Measurements from ENCODE around the gene FAM20C.
"Not testable (repeated sequence)": the region's sequence is repeated elsewhere in the genome, so short reads cannot be mapped to it uniquely, and the experiment has no call there.

The FAM20C gene

DNA sequence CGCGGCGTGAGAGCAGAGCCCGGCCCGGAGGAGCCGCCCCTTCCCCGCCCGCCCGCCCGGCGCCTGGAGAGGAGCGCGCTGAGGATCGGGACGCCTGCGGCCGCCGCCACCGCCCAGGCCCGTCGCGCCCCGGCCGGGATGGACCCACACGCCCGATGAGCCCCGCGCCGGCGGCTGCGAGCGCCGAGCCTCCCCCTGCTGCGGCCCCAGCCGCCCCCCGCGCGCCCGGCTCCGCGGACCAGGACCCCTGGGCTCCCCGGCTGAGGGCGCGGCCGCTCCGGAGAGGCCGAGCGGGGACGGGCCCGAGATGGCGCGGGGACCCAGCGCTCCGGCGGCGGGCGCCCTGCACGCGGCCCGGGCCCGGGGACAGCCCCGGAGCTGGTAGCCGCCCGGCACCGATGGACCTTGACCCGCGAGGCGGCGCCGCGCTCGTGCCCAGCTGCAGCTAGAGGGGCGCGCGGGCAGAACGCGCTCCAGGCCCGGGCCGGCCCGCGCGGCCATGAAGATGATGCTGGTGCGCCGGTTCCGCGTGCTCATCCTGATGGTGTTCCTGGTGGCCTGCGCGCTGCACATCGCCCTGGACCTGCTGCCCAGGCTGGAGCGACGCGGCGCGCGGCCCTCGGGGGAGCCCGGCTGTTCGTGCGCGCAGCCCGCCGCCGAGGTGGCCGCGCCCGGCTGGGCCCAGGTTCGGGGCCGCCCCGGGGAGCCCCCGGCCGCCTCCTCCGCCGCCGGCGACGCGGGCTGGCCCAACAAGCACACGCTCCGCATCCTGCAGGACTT is 520 bp downstream of the FAM20C start:
- no peak for DNase-seq (ENCODE audit: low read depth in 2 of 2)

DNA sequence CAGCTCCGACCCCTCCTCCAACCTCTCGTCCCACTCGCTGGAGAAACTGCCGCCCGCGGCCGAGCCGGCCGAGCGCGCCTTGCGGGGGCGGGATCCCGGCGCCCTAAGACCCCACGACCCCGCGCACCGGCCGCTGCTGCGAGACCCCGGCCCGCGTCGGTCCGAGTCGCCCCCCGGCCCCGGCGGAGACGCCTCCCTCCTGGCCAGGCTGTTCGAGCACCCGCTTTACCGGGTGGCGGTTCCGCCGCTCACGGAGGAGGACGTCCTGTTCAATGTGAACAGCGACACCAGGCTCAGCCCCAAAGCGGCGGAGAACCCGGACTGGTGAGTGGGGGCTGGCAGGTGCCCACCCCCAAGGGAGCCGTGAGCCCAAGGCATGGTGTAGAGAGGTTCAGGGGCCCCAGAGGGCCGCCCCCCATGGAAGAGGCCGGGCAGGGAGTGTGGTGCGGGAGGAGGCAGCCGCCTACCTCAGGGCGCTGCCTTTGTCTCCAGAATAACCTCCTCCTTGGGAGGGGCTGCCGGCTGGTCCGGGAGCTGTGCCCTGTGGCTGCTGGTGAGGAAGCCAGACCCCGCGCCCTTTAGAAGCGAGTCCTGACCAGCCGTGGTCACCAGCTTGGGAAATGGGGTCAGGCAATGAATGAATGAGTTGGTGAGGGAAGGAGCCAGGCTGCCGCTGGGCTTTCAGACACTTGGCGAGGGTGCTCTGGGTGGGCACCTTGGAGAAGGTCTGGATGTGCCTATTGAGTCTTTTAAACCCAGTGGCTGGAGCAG is 1.3 kb downstream of the FAM20C start:
- DNase-seq (ENCODE audit: low read depth in 2 of 2): no peak

DNA sequence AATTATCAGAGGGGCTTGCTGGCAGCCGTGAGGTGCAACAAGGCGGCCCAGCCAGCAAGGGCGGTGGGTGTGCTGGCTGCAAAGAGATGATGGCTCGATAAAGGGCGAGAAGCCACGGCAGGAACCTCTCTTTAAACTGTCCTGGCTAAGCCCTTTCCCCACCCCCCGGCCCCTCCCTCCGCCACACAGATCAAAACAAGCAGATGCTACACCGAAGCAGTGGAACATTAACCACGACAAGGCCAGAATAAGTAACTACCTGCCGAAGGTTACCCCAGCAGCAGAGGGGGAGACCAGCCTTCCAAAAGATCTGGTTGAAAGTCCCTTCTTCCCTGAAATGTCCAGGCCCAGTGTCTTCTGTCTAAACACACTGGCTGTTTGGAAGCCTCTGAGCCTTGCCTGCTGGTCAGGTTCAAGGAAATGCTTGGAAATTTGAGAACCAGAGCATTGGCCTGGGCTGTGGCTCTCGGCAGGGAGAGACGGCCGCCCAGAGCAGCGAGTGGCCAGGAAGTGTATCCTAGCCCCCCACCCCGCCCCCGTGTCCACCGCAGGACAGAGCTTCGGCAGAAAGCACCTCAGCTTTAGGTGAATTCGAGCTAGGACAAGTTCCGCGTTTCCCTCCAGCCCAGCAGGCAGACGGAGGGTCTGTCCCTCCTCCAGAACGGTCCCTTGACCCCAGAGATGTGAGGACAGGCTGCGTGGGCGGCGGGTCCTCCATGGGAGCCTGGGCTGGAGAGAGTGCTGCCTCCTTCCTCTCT is 2.1 kb downstream of the FAM20C start:
- no peak for DNase-seq (ENCODE audit: low read depth in 2 of 2)

DNA sequence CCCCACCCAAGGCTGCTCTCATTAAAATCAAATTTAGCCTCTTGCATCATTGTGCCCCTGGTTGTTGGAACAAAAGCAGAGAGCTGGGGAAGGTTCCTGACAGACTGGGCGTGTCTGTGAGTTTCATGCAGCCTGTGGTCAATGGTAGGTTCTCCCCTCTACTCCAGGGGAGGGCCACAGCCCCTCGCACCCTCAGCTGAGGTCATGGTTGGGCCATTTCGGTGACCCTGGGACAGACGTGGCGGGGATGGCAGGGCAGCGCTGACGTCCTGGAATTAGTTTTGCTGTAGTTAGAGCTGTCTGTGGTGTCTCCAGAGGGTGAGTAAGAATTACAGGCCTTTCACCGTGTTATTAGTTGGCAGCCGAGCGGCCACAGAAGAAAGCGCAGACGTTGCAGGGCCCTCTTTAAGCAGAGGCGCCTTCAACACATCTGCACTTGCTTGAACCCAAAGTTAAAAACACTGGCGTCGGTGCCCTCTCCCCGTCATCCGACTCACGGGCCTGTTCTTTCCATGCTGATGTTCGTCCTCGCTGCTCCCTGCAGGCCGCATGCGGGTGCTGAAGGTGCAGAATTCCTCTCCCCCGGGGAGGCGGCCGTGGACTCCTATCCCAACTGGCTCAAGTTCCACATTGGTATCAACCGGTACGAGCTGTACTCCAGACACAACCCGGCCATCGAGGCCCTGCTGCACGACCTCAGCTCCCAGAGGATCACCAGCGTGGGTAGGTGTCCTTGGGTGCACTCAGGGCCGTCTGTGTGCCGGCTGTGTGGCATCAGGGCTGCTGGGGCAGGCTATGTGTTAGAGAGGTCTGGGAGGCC is 2.8 kb downstream of the FAM20C start:
- no peak for DNase-seq (ENCODE audit: low read depth in 2 of 2)

DNA sequence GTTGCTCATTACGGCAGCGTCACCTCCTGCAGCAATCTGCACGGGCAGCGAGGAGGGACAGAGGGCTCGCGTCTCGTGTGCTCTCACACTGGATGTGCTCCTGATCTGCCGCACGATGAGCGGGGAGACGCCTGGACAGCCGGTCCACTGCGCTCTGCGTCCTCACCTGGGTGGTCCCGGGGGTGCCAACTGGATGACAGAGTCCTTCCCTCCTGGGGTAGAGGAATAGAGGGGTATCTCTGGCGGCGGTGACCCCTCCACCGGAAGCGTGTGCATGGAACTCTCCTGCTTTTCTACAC is 3.4 kb downstream of the FAM20C start:
- no peak for DNase-seq (ENCODE audit: low read depth in 2 of 2)

DNA sequence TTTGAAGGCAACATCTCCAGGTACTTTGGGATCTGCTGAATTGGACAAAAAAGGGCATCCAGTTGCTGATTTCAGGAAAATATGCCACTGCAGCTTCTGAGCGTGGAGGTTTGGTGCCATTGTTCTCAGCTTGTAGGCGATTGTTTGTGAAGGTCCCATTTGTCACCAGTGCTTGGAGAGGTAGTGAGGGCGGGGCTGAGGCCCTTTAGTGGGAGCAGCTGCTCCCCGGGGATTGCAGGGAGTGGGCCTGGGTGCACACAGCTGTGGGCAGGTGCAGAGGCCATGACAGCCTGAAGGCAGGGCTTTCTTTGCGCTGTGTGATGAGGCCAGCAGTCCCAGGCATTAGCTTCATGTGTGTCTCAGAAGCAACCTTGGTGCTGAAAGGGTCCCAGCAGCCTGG is 3.9 kb downstream of the FAM20C start:
- no peak for DNase-seq (ENCODE audit: low read depth in 2 of 2)

DNA sequence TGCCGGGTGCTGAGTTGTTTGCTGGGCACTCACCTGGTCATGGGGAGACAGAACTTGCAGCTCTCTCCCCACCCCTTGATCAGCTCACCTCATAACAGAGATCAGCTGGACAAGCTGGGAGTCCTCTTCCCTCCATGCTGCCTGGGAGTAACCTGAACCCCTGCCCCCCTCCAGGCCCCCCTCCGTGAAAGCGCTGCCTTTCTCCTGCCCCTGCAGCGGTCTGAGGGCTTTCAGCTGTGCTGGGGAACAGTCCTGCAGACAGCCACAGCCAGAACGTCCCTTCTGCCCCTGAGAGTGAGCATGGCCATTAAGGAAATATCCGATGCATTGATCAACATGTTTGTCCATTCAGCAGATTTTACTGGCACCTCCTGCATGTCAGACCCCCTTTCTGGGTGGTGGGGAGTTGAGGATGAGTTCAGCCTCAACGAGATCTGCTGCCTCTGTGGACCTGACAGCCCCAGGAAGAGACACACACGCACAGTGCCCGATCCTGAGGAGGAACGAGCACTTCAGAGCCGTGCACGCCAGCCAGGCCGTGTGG is 4.5 kb downstream of the FAM20C start:
- DNase-seq (ENCODE audit: low read depth in 2 of 2): no peak

DNA sequence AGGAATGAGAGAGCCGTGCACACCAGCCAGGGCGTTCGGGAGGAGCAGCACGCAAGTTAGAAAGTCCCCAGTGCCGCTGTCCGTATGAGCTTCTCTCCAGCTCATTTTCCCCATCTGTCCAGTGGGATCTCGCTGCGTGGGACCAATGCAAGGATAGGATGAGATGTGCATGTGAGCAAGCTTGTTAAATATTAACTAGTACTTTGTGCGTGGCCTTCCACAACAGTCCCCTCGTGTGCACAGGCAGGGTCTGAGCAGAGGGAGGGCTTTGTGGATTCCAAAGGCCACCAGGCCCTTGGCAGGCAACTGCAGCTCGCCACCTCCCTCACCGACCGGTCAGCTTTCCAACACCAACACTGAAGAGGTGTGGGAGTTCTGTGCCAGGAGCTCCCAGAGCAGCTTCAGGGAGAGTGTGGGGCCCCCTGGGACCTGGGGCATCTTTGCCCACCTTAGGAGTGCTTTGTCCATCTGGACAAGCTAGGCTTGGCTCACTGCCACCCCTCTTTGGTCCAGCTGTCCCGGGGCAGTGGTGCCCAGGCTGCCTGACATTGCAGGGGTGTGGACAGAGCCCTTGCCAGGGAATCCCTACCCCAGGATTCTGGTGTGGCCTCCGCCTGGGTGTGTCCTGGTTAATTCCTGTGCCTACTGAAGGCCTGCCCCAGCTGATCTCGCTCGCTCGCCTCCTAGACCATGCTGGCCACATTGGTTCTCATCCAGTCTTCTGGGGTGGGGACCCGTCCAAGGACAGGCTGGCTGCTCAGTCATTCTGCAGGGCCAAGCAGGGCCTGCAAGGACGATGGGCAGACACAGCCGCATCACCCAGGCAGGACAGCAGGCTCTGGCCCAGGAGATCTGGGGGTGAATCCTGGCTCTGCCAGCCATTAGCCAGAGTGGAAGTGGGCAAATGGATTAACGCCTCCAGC is 5.3 kb downstream of the FAM20C start:
- no peak for DNase-seq (ENCODE audit: low read depth in 2 of 2)

DNA sequence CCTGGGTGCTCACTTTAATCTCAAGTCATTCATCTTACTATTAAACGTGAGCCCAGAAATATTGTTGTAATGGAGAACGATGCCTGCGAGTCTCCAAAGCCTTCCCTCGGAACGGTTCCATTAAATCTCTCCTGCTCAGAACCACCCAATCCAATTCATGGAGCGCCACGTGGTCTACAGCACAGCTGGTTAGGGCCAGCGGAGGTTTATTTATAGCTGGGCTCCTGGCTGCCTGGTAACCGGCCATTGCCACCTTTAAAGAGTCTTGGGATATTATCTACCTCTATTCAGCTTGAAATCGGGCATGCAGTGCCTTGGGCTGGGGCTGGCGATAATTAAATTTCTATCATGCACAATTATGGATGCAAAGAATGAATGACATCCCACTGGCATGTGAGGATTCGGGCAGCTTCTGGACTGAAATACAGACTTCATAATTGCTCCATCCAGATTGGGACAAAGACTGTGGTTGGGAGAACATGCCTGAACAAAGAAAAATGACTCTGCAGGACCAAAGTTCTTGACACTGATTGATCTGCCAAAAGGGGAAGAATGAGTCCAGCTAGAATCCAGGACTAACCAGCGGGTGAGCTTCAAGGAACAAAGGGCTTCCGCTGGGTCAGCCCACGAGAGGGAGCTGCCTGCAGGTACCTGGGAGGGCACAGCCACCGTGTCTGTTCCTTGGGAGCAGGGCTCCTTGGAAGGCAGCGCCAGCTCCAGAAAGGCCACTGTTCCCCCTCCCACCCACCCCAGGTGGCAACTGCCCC is 7.3 kb downstream of the FAM20C start:
- DNase-seq (ENCODE audit: low read depth in 2 of 2): no peak

DNA sequence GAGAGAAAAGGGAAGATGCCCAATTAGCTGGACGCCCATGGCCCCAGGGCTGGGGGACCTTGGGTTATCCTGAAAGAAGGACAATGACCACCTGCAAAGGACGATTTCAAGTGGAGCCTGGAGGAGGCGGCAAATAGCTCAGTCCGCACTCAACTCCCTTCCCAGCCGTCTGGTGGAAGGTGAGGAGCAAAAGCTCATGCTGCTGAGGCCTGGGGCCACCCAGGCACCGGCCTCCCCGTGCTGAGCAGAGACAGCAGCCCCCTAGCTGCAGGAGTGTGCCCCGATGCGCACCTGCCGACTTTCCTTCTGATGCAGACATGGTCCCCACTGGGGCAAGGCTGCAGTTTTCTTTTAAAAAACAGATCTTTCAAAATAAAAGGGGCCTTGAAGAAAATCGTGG is 7.9 kb downstream of the FAM20C start:
- DNase-seq (ENCODE audit: low read depth in 2 of 2): no peak

DNA sequence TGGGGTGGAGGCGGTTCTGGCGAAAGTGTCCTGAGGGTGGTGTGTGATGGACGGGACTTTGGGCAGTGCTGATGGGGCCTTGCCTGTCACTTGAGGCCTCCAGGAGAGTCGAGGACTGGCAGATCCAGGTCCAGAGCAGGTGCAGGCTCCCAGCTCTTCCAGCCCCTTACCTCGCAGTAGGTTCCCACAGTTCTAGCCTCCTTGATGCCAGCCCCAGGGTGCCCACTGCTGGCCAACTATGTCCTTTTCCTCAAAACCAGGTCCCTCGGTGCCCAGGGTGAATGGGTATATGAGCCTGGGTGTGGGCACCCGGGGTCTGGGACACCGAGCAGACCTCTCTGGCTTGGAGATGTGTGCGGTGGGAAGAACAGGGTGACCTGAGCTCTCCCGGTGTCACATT is 8.3 kb downstream of the FAM20C start:
- no peak for DNase-seq (ENCODE audit: low read depth in 2 of 2)

DNA sequence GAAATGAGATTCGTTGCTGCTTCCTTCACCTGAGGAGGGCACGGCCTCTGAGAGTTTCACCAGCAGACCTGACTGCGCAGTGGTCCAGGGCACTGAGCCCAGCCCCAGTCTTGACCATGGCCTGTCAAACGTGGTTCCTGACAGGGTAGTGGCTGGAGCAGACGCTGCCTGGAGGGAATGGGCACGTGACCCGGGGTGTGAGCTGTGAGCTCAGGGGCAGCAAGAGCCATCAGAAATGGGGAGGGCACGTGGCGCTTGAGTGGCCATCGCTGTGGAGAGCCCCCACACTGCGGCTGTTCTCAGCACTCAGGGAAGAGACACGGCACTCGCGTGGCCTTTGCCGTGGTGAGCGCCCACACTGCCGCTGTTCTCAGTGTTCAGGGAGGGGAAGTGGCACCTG is 12.0 kb downstream of the FAM20C start:
- no peak for DNase-seq (ENCODE audit: low read depth in 2 of 2)

DNA sequence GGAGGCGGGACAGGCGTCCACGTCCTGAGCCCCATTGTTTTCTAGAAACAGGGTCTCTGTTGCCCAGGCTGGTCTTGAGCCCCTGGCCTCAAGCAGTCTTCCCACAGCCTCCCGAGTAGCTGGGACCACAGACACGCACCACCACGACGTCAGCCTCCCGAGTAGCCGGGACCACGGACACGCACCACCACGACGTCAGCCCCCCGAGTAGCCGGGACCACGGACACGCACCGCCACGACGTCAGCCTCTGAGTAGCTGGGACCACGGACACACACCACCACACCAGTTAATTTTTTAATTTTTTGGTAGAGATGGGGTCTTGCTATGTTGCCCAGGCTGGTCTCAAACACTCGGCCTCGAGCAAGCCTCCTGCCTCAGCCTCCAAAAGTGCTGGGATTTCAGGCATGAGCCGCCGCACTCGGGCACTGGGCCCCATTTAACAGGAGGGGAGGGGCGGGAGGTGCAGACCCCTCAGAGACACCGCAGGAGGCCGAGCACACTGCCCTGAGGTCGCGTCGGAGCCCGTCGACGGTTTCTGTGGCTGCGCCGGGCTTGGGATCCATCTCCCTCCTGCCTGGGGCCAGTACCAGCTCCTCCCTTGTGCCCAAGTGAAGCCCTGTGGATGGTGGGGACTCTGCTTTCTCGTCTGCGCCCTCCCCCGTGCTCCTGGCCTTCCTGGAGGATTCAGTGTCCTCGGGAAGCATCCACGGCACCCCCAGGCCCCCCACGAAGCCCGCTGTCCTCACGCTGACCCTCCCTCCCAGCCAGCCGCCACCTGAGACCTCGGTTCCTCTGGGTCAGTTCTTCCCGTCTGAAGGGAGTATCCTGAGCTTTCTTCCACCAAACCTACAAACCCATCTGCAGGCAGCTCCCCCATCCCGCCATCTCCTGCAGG is 13.0 kb downstream of the FAM20C start:
- DNase-seq (ENCODE audit: low read depth in 2 of 2): no peak

DNA sequence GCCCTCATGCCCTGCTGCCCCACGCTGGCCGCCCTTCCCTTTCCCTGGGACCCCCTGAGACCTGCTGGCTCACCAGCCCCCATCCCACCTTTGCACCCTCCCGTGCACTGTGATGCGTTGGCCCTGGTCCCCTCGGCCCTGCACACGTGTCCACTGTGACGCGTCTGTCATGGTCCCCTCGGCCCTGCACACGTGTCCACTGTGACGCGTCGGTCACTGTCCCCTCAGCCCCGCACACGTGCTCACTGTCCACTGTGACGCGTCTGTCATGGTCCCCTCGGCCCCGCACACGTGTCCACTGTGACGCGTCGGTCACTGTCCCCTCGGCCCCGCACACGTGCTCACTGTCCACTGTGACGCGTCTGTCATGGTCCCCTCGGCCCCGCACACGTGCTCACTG is 14.0 kb downstream of the FAM20C start:
- DNase-seq (ENCODE audit: low read depth in 2 of 2): not testable (repeated sequence)

DNA sequence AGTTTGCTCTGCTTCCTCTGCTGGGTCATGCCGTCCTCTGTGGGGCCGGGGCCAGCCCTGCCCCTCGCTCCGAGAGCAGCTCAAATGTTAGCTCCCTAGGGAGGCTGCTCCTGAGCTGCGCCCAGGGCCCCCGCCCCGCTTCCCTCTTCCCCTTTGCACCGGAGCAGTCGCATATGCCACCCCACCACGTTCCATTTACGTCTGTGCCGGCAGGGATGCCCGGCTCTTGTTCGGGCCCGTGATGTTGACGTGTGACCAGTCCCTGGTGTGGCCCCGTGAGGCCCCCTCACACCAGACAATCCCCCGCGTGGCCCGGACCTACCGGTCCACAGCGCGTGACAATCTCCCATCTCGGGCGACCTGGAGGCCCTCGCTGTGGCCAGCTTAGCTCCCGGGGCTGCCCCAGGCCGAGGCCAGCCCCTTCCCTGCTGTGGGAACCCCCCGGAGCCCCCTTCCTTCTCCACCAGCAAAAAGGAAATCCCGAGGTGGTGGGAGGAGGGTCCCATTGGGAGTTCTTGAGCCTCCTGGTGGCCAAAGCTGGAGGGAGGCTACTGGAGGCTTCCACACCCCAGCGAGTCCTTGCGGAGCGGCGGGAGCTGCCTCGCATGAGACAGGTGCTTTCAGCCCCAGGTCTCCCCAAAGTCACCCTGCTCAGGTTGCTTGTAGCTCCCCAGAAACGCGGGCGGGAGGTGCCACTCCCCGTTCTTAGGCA is 15.2 kb downstream of the FAM20C start:
- DNase-seq (ENCODE audit: low read depth in 2 of 2): no peak

DNA sequence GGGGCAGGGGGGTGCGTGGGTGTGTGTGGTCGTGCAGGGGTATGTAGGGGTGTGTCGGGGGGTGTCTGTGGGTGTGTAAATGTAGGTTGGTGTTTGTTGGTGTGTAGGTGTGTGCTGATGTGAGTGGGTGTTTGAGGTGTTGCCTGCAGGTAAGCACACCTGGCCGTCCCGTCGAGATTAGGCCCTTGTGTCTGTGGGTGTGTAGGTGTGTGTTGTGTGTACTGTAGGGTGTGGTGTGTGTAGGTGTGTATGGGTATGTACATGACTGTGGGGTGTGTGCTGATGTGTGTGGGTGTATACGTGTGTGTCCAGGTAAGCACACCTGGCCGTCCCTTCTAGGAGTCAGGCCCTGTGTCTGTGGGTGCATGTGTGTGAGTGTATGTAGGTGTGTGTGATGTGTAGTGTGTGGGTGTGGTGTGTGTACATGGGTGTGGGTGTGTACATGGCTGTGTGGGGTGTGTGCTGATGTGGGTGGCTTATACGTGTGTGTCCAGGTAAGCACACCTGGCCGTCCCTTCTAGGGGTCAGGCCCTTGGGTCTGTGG is 15.8 kb downstream of the FAM20C start:
- no peak for DNase-seq (ENCODE audit: low read depth in 2 of 2)

DNA sequence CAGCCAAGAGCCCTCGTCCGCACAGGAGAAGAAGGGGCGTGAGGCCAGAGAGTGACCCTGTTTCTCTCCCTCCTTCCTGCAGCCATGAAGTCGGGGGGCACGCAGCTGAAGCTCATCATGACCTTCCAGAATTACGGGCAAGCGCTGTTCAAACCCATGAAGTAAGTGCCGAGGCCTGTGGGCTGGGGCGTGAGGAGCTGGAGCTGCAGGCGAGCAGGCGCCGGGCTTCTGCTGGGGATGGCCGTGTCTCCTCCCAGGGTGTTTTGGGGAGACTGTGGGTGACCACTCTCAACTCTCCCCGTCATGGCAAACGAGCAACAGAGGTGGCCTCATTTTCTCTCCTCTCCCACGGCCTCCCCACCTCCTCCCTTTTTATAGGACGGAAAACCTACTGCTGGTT is 16.4 kb downstream of the FAM20C start:
- no peak for DNase-seq (ENCODE audit: low read depth in 2 of 2)

DNA sequence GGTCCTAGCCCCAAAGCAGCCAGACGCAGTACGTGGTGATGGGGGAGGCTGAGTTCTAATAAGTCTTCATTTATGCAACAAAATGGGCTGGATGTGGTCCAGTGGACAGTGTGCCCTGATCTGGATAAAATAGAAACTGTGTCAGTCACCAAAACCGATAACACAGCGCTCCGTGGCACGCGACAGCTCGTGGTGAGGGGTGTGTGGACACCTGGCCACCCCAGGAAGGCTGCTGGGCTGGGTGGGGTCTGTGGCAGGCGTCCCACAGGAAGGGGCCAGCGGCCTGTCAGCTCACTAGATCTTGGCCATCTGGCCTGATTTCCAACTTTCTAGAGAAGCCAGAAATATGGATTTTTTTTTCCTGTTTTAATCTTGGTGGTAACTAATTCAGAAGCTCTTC is 17.0 kb downstream of the FAM20C start:
- DNase-seq (ENCODE audit: low read depth in 2 of 2): no peak

Measured in stimulated activated CD8-positive, alpha-beta memory T cell treated with anti-CD3 and anti-CD28 coated beads, Interleukin-15, amount 100 ng/mL, for 4 hours (primary cell).